ENCODE results near the gene GULP1.

DNA sequence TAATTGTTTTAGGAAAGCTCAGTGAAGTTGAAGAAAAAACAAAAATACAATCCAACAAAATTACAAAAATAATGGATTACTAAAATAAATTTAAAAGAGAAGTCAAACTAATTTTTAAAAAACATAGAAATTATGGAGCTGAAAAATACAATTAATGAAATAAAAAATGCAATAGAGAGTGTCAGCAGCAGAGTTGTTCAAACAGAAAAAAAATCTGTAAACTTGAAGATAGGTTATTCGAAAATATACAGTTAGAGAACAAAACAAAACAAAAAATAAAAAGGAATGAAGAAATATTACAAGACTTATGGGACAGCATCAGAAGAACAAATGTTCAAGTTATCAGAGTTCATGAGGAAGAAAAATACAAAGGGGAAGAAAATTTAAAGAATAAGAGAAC lies 114.7 kb downstream of the GULP1 start:
- TF ChIP-seq, protein P1, sequence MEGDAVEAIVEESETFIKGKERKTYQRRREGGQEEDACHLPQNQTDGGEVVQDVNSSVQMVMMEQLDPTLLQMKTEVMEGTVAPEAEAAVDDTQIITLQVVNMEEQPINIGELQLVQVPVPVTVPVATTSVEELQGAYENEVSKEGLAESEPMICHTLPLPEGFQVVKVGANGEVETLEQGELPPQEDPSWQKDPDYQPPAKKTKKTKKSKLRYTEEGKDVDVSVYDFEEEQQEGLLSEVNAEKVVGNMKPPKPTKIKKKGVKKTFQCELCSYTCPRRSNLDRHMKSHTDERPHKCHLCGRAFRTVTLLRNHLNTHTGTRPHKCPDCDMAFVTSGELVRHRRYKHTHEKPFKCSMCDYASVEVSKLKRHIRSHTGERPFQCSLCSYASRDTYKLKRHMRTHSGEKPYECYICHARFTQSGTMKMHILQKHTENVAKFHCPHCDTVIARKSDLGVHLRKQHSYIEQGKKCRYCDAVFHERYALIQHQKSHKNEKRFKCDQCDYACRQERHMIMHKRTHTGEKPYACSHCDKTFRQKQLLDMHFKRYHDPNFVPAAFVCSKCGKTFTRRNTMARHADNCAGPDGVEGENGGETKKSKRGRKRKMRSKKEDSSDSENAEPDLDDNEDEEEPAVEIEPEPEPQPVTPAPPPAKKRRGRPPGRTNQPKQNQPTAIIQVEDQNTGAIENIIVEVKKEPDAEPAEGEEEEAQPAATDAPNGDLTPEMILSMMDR (IDR thresholded peaks at IDR 0.05 in 8 of 11, conservative IDR thresholded peaks at IDR 0.05 in 3 of 11): no peak
- no peak for TF ChIP-seq POLR2A (IDR thresholded peaks at IDR 0.05)
- no peak for TF ChIP-seq POLR2AphosphoS5 (IDR thresholded peaks at IDR 0.05)

All from spleen (tissue), 7 donors.